ENCODE measurements around the gene CXCL6.

The CXCL6 gene

GRCh38 chr4:73868206-73869129 lies 32.0 kb downstream of the CXCL6 start:
- DNase-seq (ENCODE audit: low read depth): no peak

GRCh38 chr4:73869130-73870055 lies 32.9 kb downstream of the CXCL6 start, which contains the start of gene CXCL1:
TSS of gene CXCL1 (plus strand) at chr4:73869393. CDS start at chr4:73869471, 78 bp downstream.
- DNase-seq (ENCODE audit: low read depth): no peak

- no peak for DNase-seq (ENCODE audit: low read depth)
Observed at GRCh38 chr4:73870260-73870659, 33.8 kb downstream of the CXCL6 start.

GRCh38 chr4:73870768-73871167 lies 34.3 kb downstream of the CXCL6 start:
- DNase-seq (ENCODE audit: low read depth): no peak

- DNase-seq (ENCODE audit: low read depth): no peak
Observed at GRCh38 chr4:73871511-73872310, 35.2 kb downstream of the CXCL6 start.

GRCh38 chr4:73872316-73873108 lies 36.0 kb downstream of the CXCL6 start:
- no peak for DNase-seq (ENCODE audit: low read depth)

GRCh38 chr4:73874386-73874785 lies 37.9 kb downstream of the CXCL6 start:
- no peak for DNase-seq (ENCODE audit: low read depth)

- no peak for DNase-seq (ENCODE audit: low read depth)
Observed at GRCh38 chr4:73875401-73875800, 38.9 kb downstream of the CXCL6 start.

- no peak for DNase-seq (ENCODE audit: low read depth)
Observed at GRCh38 chr4:73883306-73883705, 46.8 kb downstream of the CXCL6 start.

GRCh38 chr4:73885574-73886267 lies 49.2 kb downstream of the CXCL6 start:
- no peak for DNase-seq (ENCODE audit: low read depth)

Data from fibroblast of the conjunctiva (primary cell).